ENCODE measurements around the gene RABEP2. TPM values are rescaled to one million over a fixed set of nuclear protein-coding genes. Genes with fewer than 3 reads are reported as not detected.

RABEP2 gene
- total RNA-seq, 1 experiment from 2014 or later = 13.4 TPM

- BruUV-seq (replicated peaks) = no TSS peak
- no peak for TF ChIP-seq REST (IDR thresholded peaks at IDR 0.05; ENCODE audit: low read depth)
- TF ChIP-seq CTCF (IDR thresholded peaks at IDR 0.05 in 2 of 3, conservative IDR thresholded peaks at IDR 0.05 in 1 of 3; ENCODE audit: borderline replicate concordance in 1 of 3, insufficient read depth in 1 of 3, low read depth in 2 of 3, low read length in 2 of 3) = no peak
- no peak for TF ChIP-seq CEBPB (IDR thresholded peaks at IDR 0.05; ENCODE audit: low read depth)
- TF ChIP-seq EZH2 (IDR thresholded peaks at IDR 0.05) = no peak
- no peak for TF ChIP-seq JUND (IDR thresholded peaks at IDR 0.05)
- TF ChIP-seq CBX3 (IDR thresholded peaks at IDR 0.05; ENCODE audit: low read depth) = no peak
- no peak for TF ChIP-seq ELF1 (IDR thresholded peaks at IDR 0.05; ENCODE audit: borderline replicate concordance, low read depth)
- TF ChIP-seq ZFX (IDR thresholded peaks at IDR 0.05) = no peak
These were observed 20.2 kb downstream of the RABEP2 start for GRCh38 chr16:28904828-28905227.

More at GRCh38 chr16:28904828-28905227, 20.2 kb downstream of the RABEP2 start:
- no peak overlapping the region for H3K27ac ChIP-seq (ENCODE audit: low read depth, low read length)
- H3K9me2 ChIP-seq (ENCODE audit: insufficient read depth) = no peaks in the 10 kb centered on the region
- ChIA-PET RAD21 (ENCODE audit: low non-redundant PET in 1 of 2, low total read pairs in 2 of 2, uncharacterized antibody in 2 of 2, unreplicated experiment in 2 of 2) (no interaction called here), POLR2A (no interaction called here), CTCF (no interaction called here)
- no peaks in the 10 kb centered on the region for H3K9me3 ChIP-seq (ENCODE audit: control insufficient read depth in 1 of 2, insufficient read depth in 1 of 2, low read depth in 1 of 2, low read length in 2 of 2)
- ATAC-seq (no peak), DNase-seq (ENCODE audit: low read depth, low spot score) (no peak)
- no peak overlapping the region for H3K4me3 ChIP-seq (replicated peaks in 1 of 2; ENCODE audit: low read depth in 1 of 2, low read length in 2 of 2)
- peaks cover under 1% of the 10 kb centered on the region in 2 experiments for H3K4me1 ChIP-seq (ENCODE audit: control insufficient read depth in 1 of 2, insufficient read depth in 2 of 2, low read length in 2 of 2)
- no peaks in the 10 kb centered on the region for H3K36me3 ChIP-seq (ENCODE audit: control insufficient read depth in 1 of 2, insufficient read depth in 2 of 2, low read length in 2 of 2)
- H2AFZ ChIP-seq (ENCODE audit: low read depth, low read length, poor library complexity, severe bottlenecking) = no peak overlapping the region
- intact Hi-C loops (cut with micrococcal nuclease) = no loop called here
- no peak overlapping the region for H3K4me2 ChIP-seq (ENCODE audit: low read length)
- H3K27me3 ChIP-seq (ENCODE audit: insufficient read depth, low read length) = no peaks in the 10 kb centered on the region
- no peaks in the 10 kb centered on the region for H3K79me2 ChIP-seq (ENCODE audit: insufficient read depth, low read length)
- no peak overlapping the region for H3K9ac ChIP-seq (ENCODE audit: low read length)
- no peaks in the 10 kb centered on the region for H4K20me1 ChIP-seq (ENCODE audit: insufficient read depth)

Data from HCT116 (cell line).